GM11168 (cell line): ENCODE results near the gene JAG1.
"Not testable (repeated sequence)": the region's sequence is repeated elsewhere in the genome, so short reads cannot be mapped to it uniquely, and the experiment has no call there.

Experiments
- in situ Hi-C: fragments of 300-500 bp; cut with MboI; formaldehyde crosslinking; loops from one replicate; pipeline ENCODE4 v1.12.0; 2022; ENCODE audit warnings: low sequenced_read_pairs; ENCODE audit not compliant: unreplicated experiment

The JAG1 gene

GRCh38 chr20:10596710-10597121 is 77.1 kb downstream of the JAG1 start:
- in situ Hi-C loops: loop anchor here (5.0 kb wide), 1 partner anchor 44 kb away; no protein-coding TSS in a partner anchor

DNA sequence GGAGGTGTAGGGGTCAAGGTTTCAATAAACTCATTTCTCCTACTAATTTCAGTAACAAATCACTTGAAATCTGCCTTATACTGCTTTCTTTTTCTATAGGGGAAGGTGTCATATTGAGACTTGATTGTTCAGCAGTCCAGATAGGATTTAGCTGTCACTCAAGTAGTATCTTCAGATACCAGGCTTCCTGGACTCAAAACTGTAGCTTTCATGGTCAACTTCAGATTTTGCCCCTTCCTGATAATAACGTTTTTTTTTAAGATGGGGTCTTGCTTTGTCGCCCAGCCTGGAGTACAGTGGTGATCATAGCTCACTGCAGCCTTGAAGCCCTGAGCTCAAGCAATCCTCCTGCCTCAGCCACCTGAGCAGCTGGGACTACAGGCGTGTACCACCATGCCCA is 77.8 kb downstream of the JAG1 start:
- in situ Hi-C loops: loop anchor here (5.0 kb wide), 1 partner anchor 44 kb away; no protein-coding TSS in a partner anchor

DNA sequence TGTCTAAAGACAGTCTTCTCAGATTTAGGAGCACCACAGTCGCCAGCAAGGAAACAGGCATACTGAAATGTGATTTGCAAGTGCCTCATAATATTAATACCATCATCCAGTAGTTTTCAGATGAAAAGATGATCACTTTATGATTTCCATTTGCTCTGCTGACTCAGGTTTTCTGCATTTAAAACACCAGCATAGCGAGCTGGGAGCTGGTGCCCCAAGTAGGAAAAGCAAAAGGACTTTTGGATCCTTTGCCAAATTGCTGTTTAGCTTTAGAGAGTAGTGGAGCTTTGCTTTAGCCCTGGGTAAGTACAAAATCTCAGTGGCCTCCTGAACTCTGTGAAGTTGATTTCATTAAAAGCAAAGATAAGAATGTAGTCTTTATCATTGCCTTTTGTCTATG is 78.5 kb downstream of the JAG1 start:
- in situ Hi-C loops: loop anchor here (5.0 kb wide), 1 partner anchor 43 kb away; no protein-coding TSS in a partner anchor

DNA sequence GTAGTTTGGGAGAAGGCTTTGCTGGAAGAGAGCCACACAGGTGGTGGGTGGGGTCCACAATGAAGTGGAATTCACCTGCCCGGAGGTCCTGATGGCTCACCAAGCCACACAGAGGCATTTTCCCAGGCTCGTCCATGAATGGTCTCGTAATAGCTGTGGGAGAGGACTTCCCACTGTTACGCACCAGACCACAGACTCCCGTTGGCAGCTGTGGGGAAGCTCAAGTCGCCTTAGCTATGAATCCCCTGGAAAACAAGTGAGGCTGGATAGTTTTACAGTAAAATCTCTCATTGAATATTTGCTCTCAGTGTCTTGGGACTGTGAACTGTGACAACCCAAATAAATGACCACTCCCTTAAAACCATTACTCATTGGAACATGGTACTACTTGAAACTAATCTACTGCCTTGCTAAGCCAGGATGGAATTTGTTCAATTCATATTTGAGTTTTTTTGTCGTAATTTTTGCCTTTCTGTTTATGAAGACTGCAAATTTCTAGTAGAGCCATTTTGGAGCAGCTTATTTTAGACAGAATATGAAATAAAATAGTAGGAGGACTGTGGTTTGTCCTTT is 79.4 kb downstream of the JAG1 start:
- in situ Hi-C loops: no loop called here

- in situ Hi-C loops: no loop called here
These were observed 81.8 kb downstream of the JAG1 start for GRCh38 chr20:10591946-10592521.

GRCh38 chr20:10590950-10591671 is 82.7 kb downstream of the JAG1 start:
- in situ Hi-C loops: no loop called here

DNA sequence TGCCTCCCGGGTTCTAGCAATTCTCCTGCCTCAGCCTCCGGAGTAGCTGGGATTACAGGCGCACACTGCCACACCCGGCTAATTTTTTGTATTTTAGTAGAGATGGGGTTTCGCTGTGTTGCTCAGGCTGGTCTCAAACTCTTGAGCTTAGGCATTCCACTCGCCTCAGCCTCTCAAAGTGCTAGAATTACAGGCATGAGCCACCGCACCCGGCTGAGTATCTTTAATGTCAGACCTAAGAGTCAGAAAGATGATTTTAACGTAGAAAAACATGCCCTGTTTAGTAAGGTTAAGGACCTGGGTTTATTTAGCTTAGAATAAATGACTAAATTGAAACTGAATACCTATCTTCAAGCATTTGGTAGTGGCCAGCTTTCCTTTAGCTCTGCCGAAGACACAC is 83.4 kb downstream of the JAG1 start:
- in situ Hi-C loops: not testable (repeated sequence)
